Liver (tissue), 3 donors: Measurements from ENCODE around the gene ZNF654.
"Not testable (repeated sequence)": the region's sequence is repeated elsewhere in the genome, so short reads cannot be mapped to it uniquely, and the experiment has no call there.

Source experiments
- HNF4A ChIP-seq, 2 donors: conservative IDR thresholded peaks; 2 replicates each; pipeline ENCODE4 v1.6.1; 2016; ENCODE audit warnings: antibody characterized with exemption in 2 of 2, mild to moderate bottlenecking in 2 of 2
- HNF4G ChIP-seq: IDR thresholded peaks from 2 replicates; pipeline ENCODE4 v1.6.1; 2016; ENCODE audit warnings: antibody characterized with exemption
- JUND ChIP-seq, 2 donors: IDR thresholded peaks; 2 replicates each; pipeline ENCODE4 v1.6.1; 2016; ENCODE audit warnings: antibody characterized with exemption in 2 of 2
- MAX ChIP-seq: IDR thresholded peaks from 2 replicates; pipeline ENCODE4 v1.6.1; 2016; ENCODE audit warnings: antibody characterized with exemption
- RAD21 ChIP-seq, 2 donors: IDR thresholded peaks; 2 replicates each; pipeline ENCODE4 v1.6.1; 2016; ENCODE audit warnings: antibody characterized with exemption in 2 of 2, mild to moderate bottlenecking in 2 of 2
- SP1 ChIP-seq: IDR thresholded peaks from 2 replicates; pipeline ENCODE4 v1.6.1; 2018; ENCODE audit warnings: antibody characterized with exemption, mild to moderate bottlenecking
- YY1 ChIP-seq: IDR thresholded peaks from 2 replicates; pipeline ENCODE4 v1.6.1; 2016; ENCODE audit warnings: antibody characterized with exemption, mild to moderate bottlenecking
- TF ChIP-seq, protein P1 (sequence below): IDR thresholded peaks from 2 replicates; pipeline ENCODE4 v1.6.1; 2016; ENCODE audit warnings: antibody characterized with exemption, mild to moderate bottlenecking
- TF ChIP-seq, protein P2 (sequence below): fragments of 150-350 bp; IDR thresholded peaks from 2 replicates; pipeline ENCODE4 v1.5.1; 2017; ENCODE audit warnings: improper control_type of control experiment, low read depth, low read length; ENCODE audit not compliant: missing input control
- TF ChIP-seq, protein P3 (sequence below): IDR thresholded peaks from 2 replicates; pipeline ENCODE4 v1.6.1; 2016; ENCODE audit warnings: antibody characterized with exemption
- TF ChIP-seq, protein P4 (sequence below): IDR thresholded peaks from 2 replicates; pipeline ENCODE4 v1.6.1; 2016; ENCODE audit warnings: antibody characterized with exemption
- donor health status: healthy.
- donor health status: healthy.

- not testable (repeated sequence) for TF ChIP-seq SP1; JUND (IDR thresholded peaks at IDR 0.05); YY1; HNF4G; RAD21 (IDR thresholded peaks at IDR 0.05); HNF4A (conservative IDR thresholded peaks at IDR 0.05); MAX
- TF ChIP-seq, protein P1, sequence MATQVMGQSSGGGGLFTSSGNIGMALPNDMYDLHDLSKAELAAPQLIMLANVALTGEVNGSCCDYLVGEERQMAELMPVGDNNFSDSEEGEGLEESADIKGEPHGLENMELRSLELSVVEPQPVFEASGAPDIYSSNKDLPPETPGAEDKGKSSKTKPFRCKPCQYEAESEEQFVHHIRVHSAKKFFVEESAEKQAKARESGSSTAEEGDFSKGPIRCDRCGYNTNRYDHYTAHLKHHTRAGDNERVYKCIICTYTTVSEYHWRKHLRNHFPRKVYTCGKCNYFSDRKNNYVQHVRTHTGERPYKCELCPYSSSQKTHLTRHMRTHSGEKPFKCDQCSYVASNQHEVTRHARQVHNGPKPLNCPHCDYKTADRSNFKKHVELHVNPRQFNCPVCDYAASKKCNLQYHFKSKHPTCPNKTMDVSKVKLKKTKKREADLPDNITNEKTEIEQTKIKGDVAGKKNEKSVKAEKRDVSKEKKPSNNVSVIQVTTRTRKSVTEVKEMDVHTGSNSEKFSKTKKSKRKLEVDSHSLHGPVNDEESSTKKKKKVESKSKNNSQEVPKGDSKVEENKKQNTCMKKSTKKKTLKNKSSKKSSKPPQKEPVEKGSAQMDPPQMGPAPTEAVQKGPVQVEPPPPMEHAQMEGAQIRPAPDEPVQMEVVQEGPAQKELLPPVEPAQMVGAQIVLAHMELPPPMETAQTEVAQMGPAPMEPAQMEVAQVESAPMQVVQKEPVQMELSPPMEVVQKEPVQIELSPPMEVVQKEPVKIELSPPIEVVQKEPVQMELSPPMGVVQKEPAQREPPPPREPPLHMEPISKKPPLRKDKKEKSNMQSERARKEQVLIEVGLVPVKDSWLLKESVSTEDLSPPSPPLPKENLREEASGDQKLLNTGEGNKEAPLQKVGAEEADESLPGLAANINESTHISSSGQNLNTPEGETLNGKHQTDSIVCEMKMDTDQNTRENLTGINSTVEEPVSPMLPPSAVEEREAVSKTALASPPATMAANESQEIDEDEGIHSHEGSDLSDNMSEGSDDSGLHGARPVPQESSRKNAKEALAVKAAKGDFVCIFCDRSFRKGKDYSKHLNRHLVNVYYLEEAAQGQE, result not testable (repeated sequence)
- TF ChIP-seq, protein P2, sequence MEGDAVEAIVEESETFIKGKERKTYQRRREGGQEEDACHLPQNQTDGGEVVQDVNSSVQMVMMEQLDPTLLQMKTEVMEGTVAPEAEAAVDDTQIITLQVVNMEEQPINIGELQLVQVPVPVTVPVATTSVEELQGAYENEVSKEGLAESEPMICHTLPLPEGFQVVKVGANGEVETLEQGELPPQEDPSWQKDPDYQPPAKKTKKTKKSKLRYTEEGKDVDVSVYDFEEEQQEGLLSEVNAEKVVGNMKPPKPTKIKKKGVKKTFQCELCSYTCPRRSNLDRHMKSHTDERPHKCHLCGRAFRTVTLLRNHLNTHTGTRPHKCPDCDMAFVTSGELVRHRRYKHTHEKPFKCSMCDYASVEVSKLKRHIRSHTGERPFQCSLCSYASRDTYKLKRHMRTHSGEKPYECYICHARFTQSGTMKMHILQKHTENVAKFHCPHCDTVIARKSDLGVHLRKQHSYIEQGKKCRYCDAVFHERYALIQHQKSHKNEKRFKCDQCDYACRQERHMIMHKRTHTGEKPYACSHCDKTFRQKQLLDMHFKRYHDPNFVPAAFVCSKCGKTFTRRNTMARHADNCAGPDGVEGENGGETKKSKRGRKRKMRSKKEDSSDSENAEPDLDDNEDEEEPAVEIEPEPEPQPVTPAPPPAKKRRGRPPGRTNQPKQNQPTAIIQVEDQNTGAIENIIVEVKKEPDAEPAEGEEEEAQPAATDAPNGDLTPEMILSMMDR, result not testable (repeated sequence)
- TF ChIP-seq, protein P3, sequence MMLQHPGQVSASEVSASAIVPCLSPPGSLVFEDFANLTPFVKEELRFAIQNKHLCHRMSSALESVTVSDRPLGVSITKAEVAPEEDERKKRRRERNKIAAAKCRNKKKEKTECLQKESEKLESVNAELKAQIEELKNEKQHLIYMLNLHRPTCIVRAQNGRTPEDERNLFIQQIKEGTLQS, result not testable (repeated sequence)
- TF ChIP-seq, protein P4, sequence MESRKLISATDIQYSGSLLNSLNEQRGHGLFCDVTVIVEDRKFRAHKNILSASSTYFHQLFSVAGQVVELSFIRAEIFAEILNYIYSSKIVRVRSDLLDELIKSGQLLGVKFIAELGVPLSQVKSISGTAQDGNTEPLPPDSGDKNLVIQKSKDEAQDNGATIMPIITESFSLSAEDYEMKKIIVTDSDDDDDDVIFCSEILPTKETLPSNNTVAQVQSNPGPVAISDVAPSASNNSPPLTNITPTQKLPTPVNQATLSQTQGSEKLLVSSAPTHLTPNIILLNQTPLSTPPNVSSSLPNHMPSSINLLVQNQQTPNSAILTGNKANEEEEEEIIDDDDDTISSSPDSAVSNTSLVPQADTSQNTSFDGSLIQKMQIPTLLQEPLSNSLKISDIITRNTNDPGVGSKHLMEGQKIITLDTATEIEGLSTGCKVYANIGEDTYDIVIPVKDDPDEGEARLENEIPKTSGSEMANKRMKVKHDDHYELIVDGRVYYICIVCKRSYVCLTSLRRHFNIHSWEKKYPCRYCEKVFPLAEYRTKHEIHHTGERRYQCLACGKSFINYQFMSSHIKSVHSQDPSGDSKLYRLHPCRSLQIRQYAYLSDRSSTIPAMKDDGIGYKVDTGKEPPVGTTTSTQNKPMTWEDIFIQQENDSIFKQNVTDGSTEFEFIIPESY, result not testable (repeated sequence)
Measured at GRCh38 chr3:88015656-88016055, 43.4 kb upstream of the ZNF654 start.
